A673 (cell line): ENCODE measurements around the gene GPR39.

Source experiments
- CTCF ChIP-seq: fragments of 300-800, 200-600 bp; sonication (generic); conservative IDR thresholded peaks from 2 replicates; pipeline ENCODE4 v1.5.1; 2017; ENCODE audit warnings: low read depth, mild to moderate bottlenecking, antibody characterized with exemption, low read length, moderate library complexity, mixed read lengths
- EZH2 ChIP-seq: fragments of 200-600 bp; sonication (generic); IDR thresholded peaks from 2 replicates; pipeline ENCODE4 v1.6.1; 2017; ENCODE audit warnings: borderline replicate concordance, low read depth, mild to moderate bottlenecking, mixed read lengths, antibody characterized with exemption, low read length; ENCODE audit not compliant: poor library complexity, severe bottlenecking

GRCh38 chr2:132678483-132678882 is 261.9 kb downstream of the GPR39 start:
- no peak for TF ChIP-seq EZH2
- TF ChIP-seq CTCF: no peak
